Stimulated activated CD8-positive, alpha-beta memory T cell treated with anti-CD3 and anti-CD28 coated beads, Interleukin-7, amount 100 ng/mL, for 1 hour (primary cell): ENCODE results near the gene RNF167.

Experiments used
- DNase-seq, 2 donors: peaks; one replicate each; pipeline ENCODE4 v3.0.0-alpha.2; 2020; ENCODE audit warnings: low read depth in 2 of 2

The RNF167 gene

GRCh38 chr17:4939796-4940554 is at the start of gene RNF167, which contains the start of gene SLC25A11:
Gene RNF167 (plus strand): TSS chr17:4940268. CDS start chr17:4940910, 642 bp downstream.
Gene SLC25A11 (minus strand): TSS chr17:4940046. CDS start chr17:4939910, 136 bp downstream.
- peak; percentile 86 to 88 for DNase-seq

- DNase-seq, result no peak
These were observed 48.4 kb upstream of the RNF167 start for GRCh38 chr17:4891411-4892410.

GRCh38 chr17:4892499-4893221 is 47.4 kb upstream of the RNF167 start:
- no peak for DNase-seq

GRCh38 chr17:4893272-4893671 is 46.8 kb upstream of the RNF167 start:
- no peak for DNase-seq

- DNase-seq, result no peak
These were observed 46.1 kb upstream of the RNF167 start for GRCh38 chr17:4893721-4894560.

- DNase-seq, result no peak
These were observed 44.9 kb upstream of the RNF167 start for GRCh38 chr17:4895121-4895520.

GRCh38 chr17:4895657-4896331 is 44.3 kb upstream of the RNF167 start:
- no peak for DNase-seq

GRCh38 chr17:4896332-4897197 is 43.5 kb upstream of the RNF167 start:
- no peak for DNase-seq

- no peak for DNase-seq
These were observed 42.8 kb upstream of the RNF167 start for GRCh38 chr17:4897198-4897687.

GRCh38 chr17:4897785-4898184 is 42.3 kb upstream of the RNF167 start:
- no peak for DNase-seq

- no peak for DNase-seq
These were observed 41.7 kb upstream of the RNF167 start for GRCh38 chr17:4898351-4898750.

GRCh38 chr17:4898927-4899326 is 41.1 kb upstream of the RNF167 start:
- DNase-seq, result no peak

- DNase-seq, result peak; percentile 82 to 86
These were observed 40.5 kb upstream of the RNF167 start, which contains the start of gene C17orf107 for GRCh38 chr17:4899341-4900230. Gene C17orf107 (plus strand): TSS chr17:4899536. CDS start chr17:4899763, 227 bp downstream.

GRCh38 chr17:4900231-4901107 is 39.6 kb upstream of the RNF167 start:
- DNase-seq, result no peak

- DNase-seq, result no peak
These were observed 38.9 kb upstream of the RNF167 start for GRCh38 chr17:4901108-4901647.

GRCh38 chr17:4901648-4902344 is 38.3 kb upstream of the RNF167 start:
- no peak for DNase-seq
